Measurements from ENCODE around the gene TRIM44. TPM values are rescaled to one million over a fixed set of nuclear protein-coding genes. Genes with fewer than 3 reads are reported as not detected.

TRIM44 gene
- total RNA-seq, 1 donor from 2014 or later, result 13.5 TPM

Other genes starting within 250 kb of the TRIM44 start
- 161 TPM for gene SLC1A2, start 243.2 kb upstream of the TRIM44 start, total RNA-seq
- 2.0 TPM for gene PAMR1, start 137.2 kb upstream of the TRIM44 start, total RNA-seq
- gene FJX1, start 44.3 kb upstream of the TRIM44 start, total RNA-seq, result 50.1 TPM

Data from frontal cortex (tissue), 1 donor.